Keratinocyte (primary cell): ENCODE measurements around the gene GINS1. TPM values are rescaled to one million over a fixed set of nuclear protein-coding genes. Genes with fewer than 3 reads are reported as not detected.

Experiments used
- DNase-seq: peaks from one replicate; pipeline ENCODE4 v3.0.0-alpha.2; 2011; ENCODE audit warnings: low read depth, missing footprints, low spot score
- FAIRE-seq: peaks from 2 replicates; lab custom pipeline; 2011; peaks lifted over from hg19 to GRCh38; lab: Jason Lieb, UNC
- H2AFZ ChIP-seq: 2 replicates; pipeline ENCODE4 v1.6.0; 2012; ENCODE audit warnings: low read length, control low read depth, inconsistent platforms; ENCODE audit not compliant: control insufficient read depth
- H3K27ac ChIP-seq: 2 replicates; pipeline ENCODE4 v1.5.1; 2011; ENCODE audit warnings: low read length; ENCODE audit not compliant: control insufficient read depth, insufficient read depth
- H3K27me3 ChIP-seq: 3 replicates; pipeline ENCODE4 v1.6.0; 2011; ENCODE audit warnings: low read length; ENCODE audit not compliant: control insufficient read depth, insufficient read depth; ENCODE audit errors: extremely low read depth
- H3K36me3 ChIP-seq, 2 experiments: 2 replicates in 1 of 2; 3 replicates in 1 of 2; pipeline ENCODE4 v1.5.1; 2011; ENCODE audit warnings: low read length in 2 of 2, mild to moderate bottlenecking in 1 of 2; ENCODE audit not compliant: control insufficient read depth in 2 of 2, insufficient read depth in 2 of 2; ENCODE audit errors: extremely low read depth in 1 of 2
- H3K4me1 ChIP-seq: 3 replicates; pipeline ENCODE4 v1.5.1; 2011; ENCODE audit warnings: low read length; ENCODE audit not compliant: control insufficient read depth, insufficient read depth; ENCODE audit errors: extremely low read depth
- H3K4me2 ChIP-seq: 3 replicates; pipeline ENCODE4 v1.6.0; 2011; ENCODE audit warnings: low read depth, low read length; ENCODE audit not compliant: control insufficient read depth, insufficient read depth; ENCODE audit errors: extremely low read depth
- H3K4me3 ChIP-seq, 3 experiments: fragments of 200-600 bp in 1 of 3; sonication (generic) in 1 of 3; 2 replicates in 2 of 3; 3 replicates in 1 of 3; pipeline ENCODE4 v1.5.1; 2011 to 2016; ENCODE audit warnings: low read length in 3 of 3, mild to moderate bottlenecking in 3 of 3, control low read depth in 2 of 3, inconsistent platforms in 1 of 3, low read depth in 1 of 3, mixed read lengths in 1 of 3, mixed run types in 1 of 3, moderate library complexity in 1 of 3; ENCODE audit not compliant: control insufficient read depth in 2 of 3, insufficient read depth in 2 of 3; ENCODE audit errors: extremely low read depth in 1 of 3
- H3K79me2 ChIP-seq: 2 replicates; pipeline ENCODE4 v1.6.0; 2012; ENCODE audit warnings: low read length; ENCODE audit not compliant: control insufficient read depth, insufficient read depth
- H3K9ac ChIP-seq: 3 replicates; pipeline ENCODE4 v1.6.0; 2011; ENCODE audit warnings: low read length; ENCODE audit not compliant: control insufficient read depth, insufficient read depth; ENCODE audit errors: extremely low read depth
- H3K9me1 ChIP-seq: 3 replicates; pipeline ENCODE4 v1.6.0; 2011; ENCODE audit warnings: low read length; ENCODE audit not compliant: control insufficient read depth, insufficient read depth; ENCODE audit errors: extremely low read depth
- H3K9me3 ChIP-seq: 2 replicates; pipeline ENCODE4 v1.5.1; 2012; ENCODE audit warnings: low read depth, low read length; ENCODE audit not compliant: control insufficient read depth
- H4K20me1 ChIP-seq: 3 replicates; pipeline ENCODE4 v1.6.0; 2011; ENCODE audit warnings: low read length; ENCODE audit not compliant: control insufficient read depth, insufficient read depth; ENCODE audit errors: extremely low read depth
- CTCF ChIP-seq, 3 experiments: IDR thresholded peaks in 1 of 3; conservative IDR thresholded peaks in 1 of 3; optimal IDR thresholded peaks in 1 of 3; 2 replicates in 2 of 3; 3 replicates in 1 of 3; pipeline versions ENCODE3 to v1.5.1; 2011; ENCODE audit warnings: low read length in 3 of 3, mild to moderate bottlenecking in 3 of 3, moderate library complexity in 2 of 3, control low read depth in 1 of 3, inconsistent platforms in 1 of 3; ENCODE audit not compliant: insufficient read depth in 2 of 3; ENCODE audit errors: extremely low read depth in 1 of 3
- EZH2 ChIP-seq: IDR thresholded peaks from one replicate; pipeline ENCODE4 v1.6.1; 2012; ENCODE audit warnings: inconsistent platforms, mild to moderate bottlenecking, low read length, moderate library complexity
- dilution Hi-C: fragments of 300-500 bp; cut with MboI; formaldehyde crosslinking; loops from one replicate; pipeline ENCODE4 v1.7.0; 2020; ENCODE audit warnings: low sequenced_read_pairs; ENCODE audit not compliant: extremely low pct_ligation_motif_present
- polyA plus RNA-seq, 5 experiments: library from polyadenylated mRNA; depleted of rRNA in 3 of 5; stranded (reverse) in 3 of 5; stranded (forward) in 1 of 5; unstranded in 1 of 5; fragments of >200 nt; gene quantifications; 1 replicate in 1 of 5; 2 replicates in 3 of 5; 3 replicates in 1 of 5; pipeline versions ENCODE4 v1.2.1 to v1.2.3, GENCODE V29; 2011 to 2012; ENCODE audit warnings: missing spikeins in 2 of 5, low read depth in 1 of 5, low replicate concordance in 1 of 5

The GINS1 gene
- polyA plus RNA-seq, 1 donor (not counting 4 experiments of a cell fraction or from before 2014, with no cell fraction given): 12.5 TPM

DNA sequence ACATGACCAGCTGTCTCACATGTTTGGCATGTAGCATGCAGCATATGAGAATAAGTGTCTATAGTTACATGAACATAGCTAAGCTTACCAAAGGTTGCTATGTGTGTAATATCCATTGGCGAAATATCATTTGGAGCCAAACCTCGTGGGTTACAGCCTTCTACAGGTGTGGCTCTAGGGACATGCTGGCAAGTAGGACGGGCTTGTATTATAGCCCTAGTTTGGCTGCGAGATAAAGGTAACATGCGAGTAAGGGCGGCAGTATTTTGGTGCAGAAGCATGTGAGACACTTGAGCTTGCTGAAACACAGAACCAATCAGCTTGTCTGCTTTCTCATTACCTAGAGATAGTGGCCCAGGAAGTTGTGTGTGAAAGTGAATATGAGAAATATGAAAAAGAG lies 10.4 kb upstream of the GINS1 start:
- Histone ChIP-seq H3K27me3 (no peaks in the 10 kb centered on the region), H3K79me2 (no peaks in the 10 kb centered on the region), H3K9ac (no peak overlapping the region), H3K36me3 (no peaks in the 10 kb centered on the region), H2AFZ (no peak overlapping the region), H3K4me3 (no peak overlapping the region), H3K9me1 (no peaks in the 10 kb centered on the region), H3K9me3 (no peaks in the 10 kb centered on the region), H3K27ac (no peak overlapping the region), H3K4me2 (no peak overlapping the region), H4K20me1 (no peaks in the 10 kb centered on the region), H3K4me1 (no peaks in the 10 kb centered on the region)
- no peak for DNase-seq
- no peak for FAIRE-seq
- TF ChIP-seq EZH2: no peak
- TF ChIP-seq CTCF (optimal IDR thresholded peaks at IDR 0.05 in 1 of 3, IDR thresholded peaks at IDR 0.05 in 1 of 3, conservative IDR thresholded peaks at IDR 0.05 in 1 of 3; ENCODE audit: extremely low read depth in 1 of 3, insufficient read depth in 2 of 3, low read length in 3 of 3): no peak
- dilution Hi-C loops: no loop called here

GRCh38 chr20:25397821-25398220 lies 9.7 kb upstream of the GINS1 start:
- no peaks in the 10 kb centered on the region for H3K4me1 ChIP-seq
- no peak overlapping the region for H3K4me3 ChIP-seq
- no peaks in the 10 kb centered on the region for H3K9me1 ChIP-seq
- H3K4me2 ChIP-seq: no peak overlapping the region
- H3K36me3 ChIP-seq: no peaks in the 10 kb centered on the region
- no peak overlapping the region for H2AFZ ChIP-seq
- FAIRE-seq (no peak), DNase-seq (no peak)
- no peaks in the 10 kb centered on the region for H3K9me3 ChIP-seq
- no peak overlapping the region for H3K27ac ChIP-seq
- no peak for TF ChIP-seq EZH2
- no peak for TF ChIP-seq CTCF (optimal IDR thresholded peaks at IDR 0.05 in 1 of 3, IDR thresholded peaks at IDR 0.05 in 1 of 3, conservative IDR thresholded peaks at IDR 0.05 in 1 of 3; ENCODE audit: extremely low read depth in 1 of 3, insufficient read depth in 2 of 3, low read length in 3 of 3)
- H4K20me1 ChIP-seq: no peaks in the 10 kb centered on the region
- H3K79me2 ChIP-seq: no peaks in the 10 kb centered on the region
- H3K27me3 ChIP-seq: no peaks in the 10 kb centered on the region
- no peak overlapping the region for H3K9ac ChIP-seq
- dilution Hi-C loops: no loop called here
